GM19035 (cell line): ENCODE results near the gene PFDN1.

Source experiments
- ATAC-seq: cut with Tn5 transposase; IDR thresholded peaks from one replicate; pipeline ENCODE4 v1.9.1; 2021; ENCODE audit not compliant: unreplicated experiment

Gene PFDN1

DNA sequence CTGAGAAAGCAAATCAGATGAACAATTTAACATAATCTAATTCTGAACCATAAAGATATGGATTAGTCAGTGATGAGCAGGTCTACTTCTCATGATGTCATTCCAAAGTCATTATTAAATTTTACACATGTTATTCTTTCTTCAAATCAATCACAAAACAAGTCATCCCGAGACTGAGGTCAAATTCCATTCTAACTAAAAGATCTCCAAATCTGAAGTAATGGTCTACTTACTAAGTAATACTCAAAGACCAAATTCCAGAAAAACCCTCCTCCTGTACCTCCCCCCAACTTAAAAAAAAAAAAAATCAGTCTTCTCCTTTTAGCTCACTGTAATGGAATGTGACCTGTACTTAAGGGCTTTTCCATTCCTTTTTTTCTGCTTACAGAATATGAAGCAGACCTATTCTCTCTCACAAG is 4.7 kb downstream of the PFDN1 start:
- no peak for ATAC-seq

DNA sequence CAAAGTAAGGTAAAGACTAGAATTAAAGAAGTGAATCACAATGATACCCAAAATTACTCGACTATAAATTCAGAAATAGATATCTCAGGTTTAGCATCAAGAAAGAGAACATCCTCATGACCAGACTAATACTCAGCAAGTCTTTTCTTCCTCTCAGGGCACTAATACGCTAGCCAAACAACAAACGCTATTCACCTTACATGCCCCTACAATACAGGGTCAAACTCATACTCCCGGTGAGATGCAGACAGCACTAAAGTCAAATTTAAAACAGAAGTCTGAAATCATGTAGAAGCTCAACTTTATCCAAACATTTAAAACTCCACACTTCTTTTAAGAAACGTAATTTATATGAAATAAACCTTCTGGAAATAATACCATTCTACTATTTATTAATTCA is 5.6 kb downstream of the PFDN1 start:
- ATAC-seq = no peak

DNA sequence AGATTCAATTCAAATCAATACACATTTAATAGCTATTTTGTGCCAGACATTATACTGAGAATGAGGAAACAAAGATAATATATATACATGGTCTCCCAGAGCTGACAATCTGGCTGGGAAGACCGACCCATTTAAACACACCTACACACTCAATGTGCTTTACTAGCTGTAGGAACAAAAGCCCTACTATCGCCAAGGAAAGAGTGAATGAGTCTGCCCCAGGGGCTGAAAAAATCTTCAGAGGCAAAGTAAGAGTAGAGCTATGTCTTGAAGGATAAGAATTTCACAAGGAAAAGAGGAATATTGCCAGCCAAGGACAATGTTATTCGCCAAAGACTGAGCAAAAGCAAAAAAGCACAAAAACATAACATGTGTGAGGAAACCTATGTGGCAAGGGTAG is 6.6 kb downstream of the PFDN1 start:
- no peak for ATAC-seq

DNA sequence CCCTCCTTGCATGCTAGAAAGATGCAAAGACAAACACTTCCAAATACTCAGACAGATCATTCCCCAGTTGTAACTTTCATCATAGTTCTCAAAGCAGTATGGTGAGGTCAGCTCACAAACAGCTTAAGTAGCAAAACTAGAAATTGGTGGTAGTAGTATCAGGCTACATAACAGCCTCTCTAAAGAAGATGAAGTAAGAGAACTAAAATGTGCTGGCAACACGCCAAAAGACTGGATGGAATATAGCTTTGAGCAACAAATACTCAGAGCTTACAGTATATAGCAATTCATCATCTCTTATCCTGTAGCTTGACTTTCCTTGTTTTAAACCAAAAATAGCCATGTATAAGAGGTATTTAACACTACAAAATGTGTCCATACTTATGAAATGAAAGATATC is 7.5 kb downstream of the PFDN1 start:
- no peak for ATAC-seq

DNA sequence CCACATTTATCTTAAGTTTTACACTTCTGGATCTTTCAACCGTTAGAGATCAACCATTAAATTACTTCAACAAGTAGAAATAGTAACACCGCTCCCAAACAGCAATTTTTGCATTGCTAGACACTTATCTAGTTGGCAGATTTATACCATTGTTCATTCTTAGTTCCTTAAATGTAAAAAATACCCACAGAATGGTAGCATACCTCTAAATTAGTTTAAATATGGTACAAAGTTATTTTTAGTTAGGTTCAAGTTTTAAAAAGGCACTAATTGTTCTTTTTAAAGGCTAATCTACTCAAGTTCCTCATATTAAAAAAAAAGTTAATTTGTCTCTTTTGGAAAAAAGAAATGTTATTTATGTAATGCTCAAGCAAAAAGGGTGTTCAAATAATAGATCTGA is 8.1 kb downstream of the PFDN1 start:
- no peak for ATAC-seq

DNA sequence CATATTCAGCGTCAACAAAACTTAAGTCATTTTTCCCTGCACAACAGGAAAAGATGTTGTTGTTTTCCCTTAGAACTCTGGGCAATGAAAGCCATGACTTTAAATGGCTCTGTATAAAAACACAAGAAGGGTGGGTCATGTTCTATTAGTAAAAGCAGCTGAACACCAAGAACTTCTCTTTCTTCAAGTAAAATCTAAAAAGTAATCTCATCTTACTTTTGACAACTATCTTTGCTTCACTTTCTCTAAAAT is 9.1 kb downstream of the PFDN1 start:
- no peak for ATAC-seq

DNA sequence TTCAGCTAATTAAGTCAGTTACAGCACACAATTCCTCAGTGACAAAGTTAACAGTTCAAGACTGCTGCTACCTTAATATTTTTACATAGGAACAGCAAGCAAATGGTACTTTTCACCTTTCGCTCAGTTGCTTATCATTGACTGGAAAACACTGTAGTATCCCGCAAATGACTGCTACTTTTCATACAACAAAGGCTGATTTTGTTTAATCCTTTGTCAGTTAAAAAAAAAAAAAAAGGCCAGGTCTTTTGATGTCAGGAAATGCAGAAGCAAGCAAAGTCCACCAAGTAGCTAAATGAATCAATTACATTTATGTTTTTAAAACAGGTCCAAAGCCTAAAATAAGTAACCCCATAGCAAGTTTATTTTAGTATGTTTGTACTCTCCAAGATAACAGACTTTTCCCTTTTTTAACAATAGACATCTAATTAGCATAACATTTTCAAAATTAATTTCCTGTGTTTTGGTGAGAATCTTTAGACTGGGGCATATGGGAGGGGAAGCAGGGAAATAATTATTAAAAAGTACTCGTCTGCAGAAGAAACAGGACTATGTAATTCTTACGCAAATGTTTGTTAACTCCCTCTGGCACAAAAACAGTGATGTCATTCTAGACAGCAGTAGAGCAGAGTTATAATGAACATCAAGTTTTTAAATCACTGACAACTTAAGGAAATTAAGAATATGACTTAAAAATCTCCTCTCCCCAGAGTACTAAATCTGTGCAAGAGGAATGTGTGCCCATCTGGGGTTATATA is 9.6 kb downstream of the PFDN1 start:
- no peak for ATAC-seq

DNA sequence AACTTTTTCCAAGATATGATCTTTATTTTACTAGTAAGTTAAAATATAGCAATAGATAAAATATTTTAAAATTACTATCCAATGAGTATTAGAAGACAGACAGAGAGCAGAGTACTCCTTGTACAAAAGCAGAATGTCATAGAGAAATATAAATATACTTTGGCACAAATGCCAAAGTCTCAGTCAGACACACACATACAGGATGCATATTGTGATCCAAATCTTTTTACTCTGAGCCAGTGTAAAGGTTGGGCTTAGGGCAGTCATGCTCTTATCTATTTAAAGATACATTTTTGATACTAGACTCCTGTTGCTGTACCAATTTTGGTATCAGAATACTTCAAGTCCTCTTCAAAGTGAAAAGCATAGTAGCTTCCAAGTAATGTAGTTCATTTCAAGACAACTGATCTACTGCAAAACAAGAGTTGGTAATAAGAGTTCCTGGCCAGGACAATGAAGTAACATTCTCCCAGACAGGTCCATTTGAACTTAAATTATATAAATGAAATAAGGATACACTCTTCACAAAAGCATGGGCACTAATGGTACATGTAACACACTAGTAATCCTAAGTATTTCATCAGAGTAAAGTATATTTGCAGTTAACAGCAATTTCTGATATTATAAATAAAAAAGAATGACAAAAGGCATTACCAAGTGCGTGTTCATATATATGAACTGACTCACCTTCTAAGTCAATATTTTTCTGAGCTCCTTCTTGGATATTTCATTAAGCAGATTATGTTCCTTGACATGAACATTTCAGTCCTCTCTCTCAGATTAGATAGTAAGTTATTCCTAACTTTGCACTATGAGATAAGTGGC is 10.5 kb downstream of the PFDN1 start:
- ATAC-seq = no peak

DNA sequence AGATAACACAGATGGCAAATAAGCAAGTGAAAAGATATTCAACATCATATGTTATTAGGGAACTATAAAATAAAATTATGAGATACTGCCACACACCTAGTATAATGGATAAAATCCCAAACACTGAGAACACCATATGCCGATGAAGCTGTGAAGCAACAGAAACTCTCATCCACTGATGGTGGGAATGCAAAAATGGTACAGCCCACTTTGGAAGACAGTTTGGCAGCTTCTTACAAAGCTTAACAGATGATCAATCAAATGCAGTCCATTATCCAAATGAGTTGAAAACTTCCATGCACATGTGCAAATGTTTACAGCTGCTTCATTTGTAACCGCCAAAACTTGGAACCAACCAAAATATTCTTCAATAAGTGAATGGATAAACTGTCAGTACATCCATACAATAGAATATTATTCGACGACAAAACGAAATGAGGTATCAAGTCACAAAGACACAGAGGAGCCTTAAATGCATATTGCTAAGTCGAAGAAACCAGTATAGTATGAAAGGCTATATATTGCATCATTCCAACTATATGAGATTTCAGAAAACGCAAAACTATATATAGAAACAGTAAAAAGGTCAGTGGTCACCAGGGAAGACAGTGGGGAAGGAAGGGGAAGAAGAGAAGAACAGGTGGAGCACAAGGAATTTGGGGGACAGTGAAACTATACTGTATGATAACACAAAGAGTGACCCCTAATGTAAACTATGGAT is 14.9 kb downstream of the PFDN1 start:
- ATAC-seq = no peak

DNA sequence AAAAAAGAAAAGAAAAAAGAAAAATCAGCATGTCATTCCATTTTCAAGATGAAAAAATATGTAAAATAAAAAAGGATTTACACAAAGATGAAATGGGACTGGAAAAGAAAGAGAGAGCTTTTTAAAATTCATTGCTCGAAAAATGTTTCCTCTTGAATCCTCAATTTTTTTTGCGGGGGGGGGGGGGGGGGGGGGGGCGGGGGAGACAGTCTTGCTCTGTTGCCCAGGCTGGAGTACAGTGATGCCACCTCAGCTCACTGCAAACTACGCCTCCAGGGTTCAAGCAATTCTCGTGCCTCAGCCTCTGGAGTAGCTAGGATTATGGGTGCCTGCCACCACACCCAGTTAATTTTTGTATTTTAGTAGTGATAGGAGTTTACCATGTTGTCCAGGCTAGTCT is 16.5 kb downstream of the PFDN1 start:
- no peak for ATAC-seq

DNA sequence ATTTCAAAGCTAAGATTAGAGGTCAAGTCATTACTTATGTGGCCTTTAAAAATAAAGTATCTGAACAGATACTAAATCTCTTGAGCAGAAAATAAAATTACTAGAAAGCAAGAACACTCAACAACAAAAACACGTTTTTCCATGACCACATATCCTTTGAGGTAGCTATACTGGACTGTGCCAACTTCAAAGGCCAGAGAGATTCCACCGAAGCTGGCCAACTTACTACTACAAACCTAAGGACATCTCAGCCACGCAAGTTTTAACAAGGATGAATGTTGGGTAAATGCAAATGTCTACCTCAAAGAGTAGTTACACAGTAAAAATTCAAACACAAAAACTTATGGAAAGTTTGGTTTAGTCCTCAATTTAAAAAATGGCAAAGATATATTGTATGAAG is 18.9 kb downstream of the PFDN1 start:
- ATAC-seq = no peak

DNA sequence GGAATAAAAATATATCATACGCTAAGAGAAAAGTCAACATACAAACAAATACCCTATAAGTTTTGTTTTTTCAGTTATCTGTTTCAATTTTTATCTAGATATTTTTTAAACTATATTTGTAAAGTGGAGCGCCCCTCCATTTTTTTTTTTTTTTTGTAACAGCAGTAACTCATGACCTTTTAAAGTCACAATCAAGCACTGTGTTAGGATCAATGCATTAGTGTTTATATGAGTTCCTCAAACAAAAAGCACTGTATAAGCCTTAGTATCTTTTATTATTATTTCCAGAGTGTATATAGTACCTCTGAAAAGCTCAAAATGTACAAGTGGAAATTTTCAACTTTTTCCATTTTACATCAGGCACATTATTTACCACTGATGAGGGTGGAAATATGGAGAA is 20.6 kb downstream of the PFDN1 start:
- ATAC-seq = no peak

DNA sequence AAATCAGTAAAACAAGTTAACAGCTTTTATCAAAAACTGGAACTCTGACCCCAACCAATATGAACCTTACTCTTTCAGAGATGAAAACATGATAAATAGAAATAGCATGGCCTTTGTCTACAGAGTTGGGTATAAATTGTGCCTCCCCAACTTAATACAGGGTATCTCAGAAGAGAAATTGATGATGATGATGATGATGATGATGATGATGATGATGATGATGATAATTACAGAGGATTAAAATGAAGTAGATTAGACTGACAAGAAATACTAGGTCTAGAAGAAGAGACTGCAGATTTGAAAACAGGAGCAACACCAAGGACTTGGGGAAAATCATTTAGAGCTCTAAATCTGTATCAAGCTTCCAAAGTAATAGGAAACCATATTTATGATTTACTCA is 27.1 kb downstream of the PFDN1 start:
- ATAC-seq = no peak

DNA sequence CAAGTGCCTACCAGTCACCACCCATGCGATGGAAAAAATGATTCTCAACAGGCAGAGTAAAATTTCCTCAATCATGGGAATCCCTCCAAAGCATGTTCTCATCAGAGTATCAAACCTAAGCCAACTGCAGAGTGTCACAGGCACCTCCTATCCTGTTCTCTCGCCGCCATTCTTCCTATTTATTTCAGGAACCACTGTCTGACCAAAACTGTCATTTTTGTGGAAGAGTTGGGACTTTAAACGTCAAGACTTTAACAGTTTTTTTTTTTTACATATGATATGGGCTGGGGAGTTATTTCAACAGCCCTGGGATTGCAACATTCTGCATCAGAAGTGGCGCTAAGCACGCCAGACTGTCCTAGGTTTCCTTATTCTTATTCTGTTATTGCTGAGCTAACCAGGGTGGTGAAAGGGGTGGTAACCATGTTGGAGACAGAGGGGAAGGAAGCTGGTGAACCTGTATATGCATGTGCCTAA is 29.5 kb downstream of the PFDN1 start:
- ATAC-seq = no peak

DNA sequence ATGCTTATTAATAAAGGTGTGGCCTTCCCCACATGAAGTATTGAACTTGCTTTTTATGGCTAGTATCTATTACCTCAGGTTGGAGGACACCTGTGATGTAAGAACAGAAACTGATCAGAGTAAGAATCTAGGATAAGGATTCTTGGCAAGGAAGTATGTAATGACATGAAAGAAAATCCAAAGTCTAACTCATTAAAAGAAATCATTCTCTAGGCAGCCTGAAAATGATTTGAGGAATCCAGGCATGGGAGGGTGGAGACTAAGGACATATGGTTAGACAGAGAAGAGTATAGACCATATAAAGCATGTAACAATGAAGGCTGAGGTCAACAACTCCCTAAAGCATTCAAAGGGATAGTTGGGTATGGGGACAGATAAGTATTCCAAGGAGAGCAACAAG is 32.9 kb downstream of the PFDN1 start:
- ATAC-seq = no peak

DNA sequence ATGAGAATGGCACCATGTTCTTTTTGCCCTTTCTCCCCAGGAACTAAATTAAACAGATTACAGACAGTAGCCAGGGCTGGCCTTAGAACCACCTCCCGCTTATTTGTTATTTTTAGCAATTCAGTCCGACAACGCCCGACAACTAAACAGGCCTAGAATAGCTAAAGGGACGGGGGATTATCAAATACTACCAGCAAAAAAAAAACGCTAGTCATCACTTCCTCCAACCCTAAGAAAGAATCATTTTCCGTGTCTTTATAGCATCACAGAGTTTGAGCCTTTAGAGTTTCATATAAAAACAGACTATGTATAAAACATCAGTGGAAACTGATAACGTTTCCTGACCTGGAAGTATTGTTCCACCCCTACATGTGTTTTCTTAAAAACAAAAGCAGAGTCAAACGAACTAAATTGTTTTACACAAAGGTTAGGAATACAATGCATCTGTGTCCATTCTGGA is 35.3 kb downstream of the PFDN1 start:
- ATAC-seq = no peak

DNA sequence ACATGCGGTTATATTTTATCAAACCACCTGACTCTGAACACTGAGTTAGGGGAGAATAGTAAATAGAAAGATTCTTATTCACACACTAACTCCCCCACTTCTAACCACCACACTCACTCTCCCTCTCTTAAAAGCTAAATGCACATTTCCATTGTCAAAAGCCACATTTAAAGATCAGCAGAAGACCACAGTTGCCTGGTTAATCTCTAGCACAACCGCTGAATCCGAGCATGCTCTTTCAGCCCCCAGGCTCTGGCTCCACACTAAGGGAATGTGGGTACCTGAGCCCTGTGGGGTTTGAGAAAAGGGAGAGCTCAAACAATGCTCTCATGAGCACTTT is 35.7 kb downstream of the PFDN1 start:
- ATAC-seq = no peak

DNA sequence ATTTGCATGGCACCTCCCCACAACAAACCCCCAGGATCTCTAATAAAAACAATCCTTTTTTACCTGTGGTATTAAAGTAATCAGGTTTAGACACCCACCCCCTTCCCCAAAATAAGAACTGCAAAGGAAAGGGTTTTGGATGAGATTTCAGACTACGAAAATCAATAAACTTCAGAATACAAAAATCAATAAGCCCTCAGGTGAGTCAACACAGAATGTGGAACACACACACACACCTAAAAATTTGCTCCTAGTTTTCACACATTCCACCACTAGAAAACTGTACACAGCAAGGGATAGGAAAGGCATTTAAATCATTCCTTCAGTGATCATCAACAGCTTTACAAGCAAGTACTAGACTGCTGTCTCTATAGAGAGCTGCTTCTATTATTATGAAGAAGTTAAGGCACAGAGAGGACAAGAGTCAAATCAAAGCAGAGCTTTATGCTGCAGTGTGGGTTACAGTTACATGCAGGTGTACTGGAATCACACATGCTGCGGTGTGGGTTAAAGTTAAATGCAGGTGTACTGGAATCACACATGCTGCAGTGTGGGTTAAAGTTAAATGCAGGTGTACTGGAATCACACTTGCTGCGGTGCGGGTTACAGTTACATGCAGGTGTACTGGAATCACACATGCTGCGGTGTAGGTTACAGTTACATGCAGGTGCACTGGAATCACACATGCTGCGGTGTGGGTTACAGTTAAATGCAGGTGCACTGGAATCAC is 36.3 kb downstream of the PFDN1 start:
- no peak for ATAC-seq

DNA sequence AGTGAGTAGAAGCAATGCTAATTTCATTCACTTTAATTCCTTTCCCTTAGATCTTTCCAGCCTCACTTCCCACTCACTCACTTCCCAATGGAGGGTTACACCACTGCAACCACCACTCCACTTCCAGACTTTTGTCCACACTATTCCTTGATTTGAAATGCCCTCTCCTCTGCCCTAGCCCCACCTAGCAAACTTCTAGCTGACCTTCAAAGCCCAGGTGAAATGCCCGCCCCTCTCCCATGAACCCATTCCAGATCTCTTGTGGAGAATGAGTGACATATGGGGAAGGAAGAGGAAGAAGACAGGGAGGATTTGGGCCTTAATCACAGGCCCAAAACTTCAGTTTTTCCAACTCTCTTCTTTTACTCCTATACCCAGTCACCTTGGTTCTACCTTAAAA is 37.1 kb downstream of the PFDN1 start:
- no peak for ATAC-seq

DNA sequence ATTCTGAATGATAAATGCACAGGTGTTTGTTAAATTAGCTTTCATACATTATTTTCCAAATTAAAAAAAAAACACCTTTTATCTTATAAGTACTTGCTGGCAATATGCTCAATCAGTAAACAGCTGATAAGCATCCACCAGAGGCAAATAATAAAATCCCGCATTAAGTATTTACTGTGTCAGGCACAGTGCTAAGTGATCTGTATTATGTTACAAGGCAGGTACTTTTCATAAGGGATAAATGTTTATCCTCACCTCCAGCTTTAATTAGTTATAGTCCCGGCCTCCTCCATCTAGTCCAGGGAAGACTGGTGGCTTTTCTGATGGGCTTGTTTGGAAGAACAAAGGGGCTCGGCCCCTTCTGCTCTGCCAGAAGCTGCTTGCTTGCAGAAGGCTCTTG is 40.1 kb downstream of the PFDN1 start:
- no peak for ATAC-seq

DNA sequence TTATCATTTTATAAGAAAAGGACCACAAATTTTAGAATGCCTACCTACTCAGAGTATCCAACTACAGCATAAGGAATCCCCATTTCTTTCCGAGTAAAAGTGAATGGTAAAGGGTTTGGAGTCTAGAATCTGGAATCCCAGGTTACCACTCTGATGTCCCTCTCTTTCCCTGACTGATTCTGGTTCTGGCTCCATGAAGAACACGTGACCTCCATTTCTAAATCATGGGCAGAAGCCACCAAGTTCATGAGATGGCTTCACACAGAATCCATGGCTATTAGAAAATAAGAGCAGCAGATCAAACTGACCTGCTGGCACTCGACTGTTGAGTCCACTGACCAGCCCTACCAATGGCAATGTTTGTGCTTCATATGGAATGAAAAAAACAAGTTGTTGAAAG is 40.7 kb downstream of the PFDN1 start:
- no peak for ATAC-seq
